ENCODE results near the gene NEU2. TPM values are rescaled to one million over a fixed set of nuclear protein-coding genes. Genes with fewer than 3 reads are reported as not detected.
A peak's percentile ranks its signal among the peaks of the same experiment; 100 is the strongest.

Gene NEU2
- total and polyA plus RNA-seq, 4 donors: not detected

- Histone ChIP-seq H3K27ac (ENCODE audit: low read depth in 1 of 2, low read length in 2 of 2) (peak overlapping the region; percentile 69 to 79), H3K4me1 (ENCODE audit: control insufficient read depth in 4 of 4, insufficient read depth in 4 of 4, low read length in 3 of 4) (peaks cover 0 to 8% (median 3%) of the 10 kb centered on the region in 4 donors), H3K4me3 (ENCODE audit: low read depth in 1 of 3, low read length in 3 of 3) (no peak overlapping the region), H3K27me3 (ENCODE audit: control insufficient read depth in 4 of 4, insufficient read depth in 4 of 4, low read length in 3 of 4) (no peaks in the 10 kb centered on the region), H3K9ac (ENCODE audit: low read depth in 1 of 2, low read length in 2 of 2) (peak overlapping the region in 1 of 2 donors; percentile 53), H3K9me3 (ENCODE audit: control insufficient read depth in 4 of 4, low read length in 3 of 4) (no peaks in the 10 kb centered on the region), H3K36me3 (ENCODE audit: control insufficient read depth in 4 of 4, insufficient read depth in 3 of 4, low read depth in 1 of 4, low read length in 3 of 4) (no peaks in the 10 kb centered on the region)
- DNase-seq (ENCODE audit: low spot score): peak; percentile 37
- WGBS: 70% methylated on average over 9 of the region's 9 CpGs
- TF ChIP-seq CTCF (IDR thresholded peaks at IDR 0.05; ENCODE audit: low read depth, low read length, missing input control): no peak
- no peak for TF ChIP-seq HNF4A (conservative IDR thresholded peaks at IDR 0.05)
- TF ChIP-seq FOXA2 (IDR thresholded peaks at IDR 0.05): no peak
- no peak for TF ChIP-seq NR2F2 (IDR thresholded peaks at IDR 0.05)
- no peak for TF ChIP-seq RXRA (IDR thresholded peaks at IDR 0.05)
- TF ChIP-seq RAD21 (IDR thresholded peaks at IDR 0.05): no peak
- TF ChIP-seq TAF1 (conservative IDR thresholded peaks at IDR 0.05): no peak
- TF ChIP-seq EGR1 (IDR thresholded peaks at IDR 0.05; ENCODE audit: low read depth in 2 of 2): no peak
Measured at GRCh38 chr2:233082931-233083755, 50.7 kb downstream of the NEU2 start.

GRCh38 chr2:233083782-233084181, 51.3 kb downstream of the NEU2 start:
- Histone ChIP-seq H3K9me3 (ENCODE audit: control insufficient read depth in 4 of 4, low read length in 3 of 4) (no peaks in the 10 kb centered on the region), H3K27ac (ENCODE audit: low read depth in 1 of 2, low read length in 2 of 2) (peak overlapping the region; percentile 69 to 79), H3K4me3 (ENCODE audit: low read depth in 1 of 3, low read length in 3 of 3) (no peak overlapping the region), H3K36me3 (ENCODE audit: control insufficient read depth in 4 of 4, insufficient read depth in 3 of 4, low read depth in 1 of 4, low read length in 3 of 4) (peaks cover 0 to 1% (median 0%) of the 10 kb centered on the region in 4 donors), H3K27me3 (ENCODE audit: control insufficient read depth in 4 of 4, insufficient read depth in 4 of 4, low read length in 3 of 4) (no peaks in the 10 kb centered on the region), H3K4me1 (ENCODE audit: control insufficient read depth in 4 of 4, insufficient read depth in 4 of 4, low read length in 3 of 4) (peaks cover 0 to 8% (median 3%) of the 10 kb centered on the region in 4 donors), H3K9ac (ENCODE audit: low read depth in 1 of 2, low read length in 2 of 2) (no peak overlapping the region)
- WGBS: 84% methylated on average over 8 of the region's 8 CpGs
- DNase-seq (ENCODE audit: low spot score): no peak
- TF ChIP-seq HNF4G (IDR thresholded peaks at IDR 0.05) (no peak), TAF1 (conservative IDR thresholded peaks at IDR 0.05) (no peak), GABPA (IDR thresholded peaks at IDR 0.05 in 1 of 2, conservative IDR thresholded peaks at IDR 0.05 in 1 of 2) (no peak)

- H3K4me1 ChIP-seq (ENCODE audit: control insufficient read depth in 4 of 4, insufficient read depth in 4 of 4, low read length in 3 of 4): peaks cover 0 to 8% (median 3%) of the 10 kb centered on the region in 4 donors
- peak; percentile 36 for DNase-seq (ENCODE audit: low spot score)
- H3K4me3 ChIP-seq (ENCODE audit: low read depth in 1 of 3, low read length in 3 of 3): no peak overlapping the region
- TF ChIP-seq SP1 (IDR thresholded peaks at IDR 0.05) (peak; percentile 59), RAD21 (IDR thresholded peaks at IDR 0.05) (peak; percentile 4 to 23), ATF3 (IDR thresholded peaks at IDR 0.05) (no peak), YY1 (IDR thresholded peaks at IDR 0.05) (peak; percentile 27), FOXA2 (IDR thresholded peaks at IDR 0.05) (no peak), GABPA (IDR thresholded peaks at IDR 0.05 in 1 of 2, conservative IDR thresholded peaks at IDR 0.05 in 1 of 2) (peak in 1 of 2 donors; percentile 32)
- H3K9ac ChIP-seq (ENCODE audit: low read depth in 1 of 2, low read length in 2 of 2): no peak overlapping the region
- H3K27ac ChIP-seq (ENCODE audit: low read depth in 1 of 2, low read length in 2 of 2): peak overlapping the region; percentile 69 to 79
- H3K36me3 ChIP-seq (ENCODE audit: control insufficient read depth in 4 of 4, insufficient read depth in 3 of 4, low read depth in 1 of 4, low read length in 3 of 4): peaks cover 0 to 1% (median 0%) of the 10 kb centered on the region in 4 donors
- 63% methylated on average over 13 of the region's 13 CpGs for WGBS
- H3K27me3 ChIP-seq (ENCODE audit: control insufficient read depth in 4 of 4, insufficient read depth in 4 of 4, low read length in 3 of 4): no peaks in the 10 kb centered on the region
- H3K9me3 ChIP-seq (ENCODE audit: control insufficient read depth in 4 of 4, low read length in 3 of 4): no peaks in the 10 kb centered on the region
Measured at GRCh38 chr2:233084488-233084887, 52.0 kb downstream of the NEU2 start.

Other genes starting within 250 kb of the NEU2 start
- gene SNORC, start 162.4 kb upstream of the NEU2 start, total RNA-seq: 10 to 100 TPM in 1 of 2 donors, 1 to 10 TPM in 1; 2.7 to 12.3 TPM
- gene SNORC, start 162.4 kb upstream of the NEU2 start, polyA plus RNA-seq: 10 to 100 TPM in 1 of 2 donors, 1 to 10 TPM in 1; 2.4 to 10.5 TPM
- 10 to 100 TPM; 10.6 to 22.6 TPM for gene NGEF, start 19.4 kb upstream of the NEU2 start, total RNA-seq
- 10 to 100 TPM; 10.7 to 10.9 TPM for gene NGEF, start 19.4 kb upstream of the NEU2 start, polyA plus RNA-seq
- 10 to 100 TPM in 1 of 2 donors, 1 to 10 TPM in 1; 8.9 to 18.8 TPM for gene INPP5D, start 27.7 kb downstream of the NEU2 start, total RNA-seq
- gene INPP5D, start 27.7 kb downstream of the NEU2 start, polyA plus RNA-seq: 1 to 10 TPM; 2.9 to 4.2 TPM
- 10 to 100 TPM; 18.5 to 22.8 TPM for gene ATG16L1, start 219.0 kb downstream of the NEU2 start, total RNA-seq
- 10 to 100 TPM in 1 of 2 donors, 1 to 10 TPM in 1; 6.4 to 12.8 TPM for gene ATG16L1, start 219.0 kb downstream of the NEU2 start, polyA plus RNA-seq